K562 (cell line): ENCODE data around the gene SIRT3. TPM values are rescaled to one million over a fixed set of nuclear protein-coding genes. Genes with fewer than 3 reads are reported as not detected.

ENCODE experiments used
- CXXC5 ChIP-seq: fragments of 250-450 bp; sonication (Bioruptor Pico); IDR thresholded peaks from 2 replicates; pipeline ENCODE4 v1.8.0; 2022; ENCODE audit warnings: inconsistent platforms, mild to moderate bottlenecking, moderate library complexity
- HDGF ChIP-seq: fragments of 450-650 bp; IDR thresholded peaks from 2 replicates; pipeline ENCODE4 v1.6.1; 2016
- LEF1 ChIP-seq: fragments of 450-650 bp; IDR thresholded peaks from 2 replicates; pipeline ENCODE4 v1.6.1; 2016; ENCODE audit warnings: mild to moderate bottlenecking
- NBN ChIP-seq: fragments of 450-650 bp; IDR thresholded peaks from 2 replicates; pipeline ENCODE4 v1.6.1; 2016; ENCODE audit warnings: low read depth, mild to moderate bottlenecking
- NFRKB ChIP-seq: fragments of 450-650 bp; IDR thresholded peaks from 2 replicates; pipeline ENCODE4 v1.6.1; 2016; ENCODE audit warnings: low read depth
- OTX1 ChIP-seq: fragments of 450-650 bp; formaldehyde crosslinking; IDR thresholded peaks from 2 replicates; pipeline ENCODE4 v1.4.0; 2022; ENCODE audit warnings: mild to moderate bottlenecking
- SMARCC2 ChIP-seq: fragments of 450-650 bp; IDR thresholded peaks from 2 replicates; pipeline ENCODE4 v1.6.1; 2017; ENCODE audit warnings: antibody characterized with exemption, moderate library complexity, mild to moderate bottlenecking, low read depth
- TARDBP ChIP-seq: fragments of 450-650 bp; IDR thresholded peaks from 2 replicates; pipeline ENCODE4 v1.6.1; 2016
- YY1 ChIP-seq, 3 experiments: IDR thresholded peaks; 2 replicates each; pipeline ENCODE4 v1.6.1; 2011; ENCODE audit warnings: low read length in 2 of 3, mild to moderate bottlenecking in 2 of 3, moderate library complexity in 2 of 3, borderline replicate concordance in 1 of 3, control low read depth in 1 of 3, low read depth in 1 of 3; ENCODE audit not compliant: insufficient read depth in 3 of 3, insufficient replicate concordance in 2 of 3, control insufficient read depth in 1 of 3, insufficient read length in 1 of 3; ENCODE audit errors: extremely low read depth in 1 of 3
- ZNF316 ChIP-seq: fragments of 450-650 bp; IDR thresholded peaks from 2 replicates; pipeline ENCODE4 v1.6.1; 2016
- ZNF699 ChIP-seq: fragments of 250-450 bp; sonication (Bioruptor Pico); IDR thresholded peaks from 2 replicates; pipeline ENCODE4 v1.8.0; 2021; ENCODE audit warnings: mild to moderate bottlenecking, moderate library complexity; ENCODE audit not compliant: insufficient replicate concordance
- polyA plus RNA-seq, 8 experiments: library from polyadenylated mRNA; depleted of rRNA in 4 of 8; stranded (reverse) in 5 of 8; unstranded in 3 of 8; fragments of >200 nt; fragmentation: Nextera tagmentation in 2 of 8; fragmentation: Illumina TruSeq in 1 of 8; extraction: Ambion mirVana in 2 of 8; extraction: Trizol in 1 of 8; gene quantifications; 2 replicates each; pipeline versions ENCODE4 v1.2.1 to v1.2.3, GENCODE V29; 2011 to 2014; ENCODE audit warnings: inconsistent platforms in 1 of 8, missing spikeins in 1 of 8
- total RNA-seq, 7 experiments: library from RNA; depleted of rRNA in 6 of 7; stranded (reverse); fragments of >200 nt in 6 of 7; fragmentation: Illumina TruSeq in 2 of 7; extraction: Trizol in 2 of 7; gene quantifications; 2 replicates each; pipeline versions ENCODE4 v1.2.1 to v1.2.3, GENCODE V29; 2011 to 2021; ENCODE audit warnings: low replicate concordance in 1 of 7
- TF ChIP-seq, protein P1 (sequence below), 2 experiments: fragments of 450-650 bp; IDR thresholded peaks; 2 replicates each; pipeline ENCODE4 v1.6.1; 2018; ENCODE audit warnings: mild to moderate bottlenecking in 2 of 2, low read depth in 1 of 2; ENCODE audit not compliant: partially characterized antibody in 2 of 2

The SIRT3 gene
- total and polyA plus RNA-seq, 9 of the 15 experiments (the other 6 are each of a cell fraction or from before 2014, with no cell fraction given), result 1.9 to 27.5 (median 14.5) TPM

DNA sequence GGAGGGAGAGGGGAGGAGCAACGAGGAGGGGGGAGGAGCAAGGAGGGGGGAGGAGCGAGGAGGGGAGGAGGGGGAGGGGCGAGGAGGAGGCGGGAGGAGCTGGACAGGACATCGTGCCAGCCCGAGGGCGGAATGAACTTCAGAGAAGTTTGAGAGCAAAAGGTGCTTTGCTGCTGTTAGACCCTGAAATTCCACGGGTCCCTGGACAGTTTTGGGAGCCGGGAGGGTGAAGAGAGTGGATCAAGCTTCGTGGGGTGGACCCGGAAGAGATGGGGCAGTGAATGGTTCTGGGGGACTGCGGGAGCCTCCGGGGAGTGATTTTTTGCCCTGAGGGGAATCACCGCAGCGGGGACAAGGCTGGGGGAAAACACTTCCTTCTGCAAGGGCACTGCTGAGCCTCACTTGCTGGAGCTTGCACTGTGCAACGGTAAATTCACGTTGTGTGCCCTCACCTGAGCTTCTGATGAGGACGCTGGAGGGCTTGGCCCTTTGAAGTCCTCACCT lies 31.4 kb upstream of the SIRT3 start (continued):
- no peak for TF ChIP-seq CXXC5 (CRISPR knock-in tag)
- no peak for TF ChIP-seq LEF1
- peak; percentile 30 for TF ChIP-seq NFRKB
- no peak for TF ChIP-seq SMARCC2
- no peak for TF ChIP-seq YY1 (IDR thresholded peaks at IDR 0.05; ENCODE audit: borderline replicate concordance in 1 of 3, control insufficient read depth in 1 of 3, extremely low read depth in 1 of 3, insufficient read depth in 3 of 3, insufficient read length in 1 of 3, insufficient replicate concordance in 2 of 3, low read depth in 1 of 3, low read length in 2 of 3)
- 0 out of 2 replicates have a peak, but pooled peaks have one; percentile 42 for TF ChIP-seq OTX1
- 0 out of 2 replicates have a peak, but pooled peaks have one; percentile 3 for TF ChIP-seq HDGF
- no peak for TF ChIP-seq ZNF316
- TF ChIP-seq, protein P1, sequence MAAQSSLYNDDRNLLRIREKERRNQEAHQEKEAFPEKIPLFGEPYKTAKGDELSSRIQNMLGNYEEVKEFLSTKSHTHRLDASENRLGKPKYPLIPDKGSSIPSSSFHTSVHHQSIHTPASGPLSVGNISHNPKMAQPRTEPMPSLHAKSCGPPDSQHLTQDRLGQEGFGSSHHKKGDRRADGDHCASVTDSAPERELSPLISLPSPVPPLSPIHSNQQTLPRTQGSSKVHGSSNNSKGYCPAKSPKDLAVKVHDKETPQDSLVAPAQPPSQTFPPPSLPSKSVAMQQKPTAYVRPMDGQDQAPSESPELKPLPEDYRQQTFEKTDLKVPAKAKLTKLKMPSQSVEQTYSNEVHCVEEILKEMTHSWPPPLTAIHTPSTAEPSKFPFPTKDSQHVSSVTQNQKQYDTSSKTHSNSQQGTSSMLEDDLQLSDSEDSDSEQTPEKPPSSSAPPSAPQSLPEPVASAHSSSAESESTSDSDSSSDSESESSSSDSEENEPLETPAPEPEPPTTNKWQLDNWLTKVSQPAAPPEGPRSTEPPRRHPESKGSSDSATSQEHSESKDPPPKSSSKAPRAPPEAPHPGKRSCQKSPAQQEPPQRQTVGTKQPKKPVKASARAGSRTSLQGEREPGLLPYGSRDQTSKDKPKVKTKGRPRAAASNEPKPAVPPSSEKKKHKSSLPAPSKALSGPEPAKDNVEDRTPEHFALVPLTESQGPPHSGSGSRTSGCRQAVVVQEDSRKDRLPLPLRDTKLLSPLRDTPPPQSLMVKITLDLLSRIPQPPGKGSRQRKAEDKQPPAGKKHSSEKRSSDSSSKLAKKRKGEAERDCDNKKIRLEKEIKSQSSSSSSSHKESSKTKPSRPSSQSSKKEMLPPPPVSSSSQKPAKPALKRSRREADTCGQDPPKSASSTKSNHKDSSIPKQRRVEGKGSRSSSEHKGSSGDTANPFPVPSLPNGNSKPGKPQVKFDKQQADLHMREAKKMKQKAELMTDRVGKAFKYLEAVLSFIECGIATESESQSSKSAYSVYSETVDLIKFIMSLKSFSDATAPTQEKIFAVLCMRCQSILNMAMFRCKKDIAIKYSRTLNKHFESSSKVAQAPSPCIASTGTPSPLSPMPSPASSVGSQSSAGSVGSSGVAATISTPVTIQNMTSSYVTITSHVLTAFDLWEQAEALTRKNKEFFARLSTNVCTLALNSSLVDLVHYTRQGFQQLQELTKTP (IDR thresholded peaks at IDR 0.05; ENCODE audit: low read depth in 1 of 2, partially characterized antibody in 2 of 2), result peak in 1 of 2 experiments; percentile 40
- TF ChIP-seq TARDBP, result 0 out of 2 replicates have a peak, but pooled peaks have one; percentile 22
- TF ChIP-seq NBN, result 0 out of 2 replicates have a peak, but pooled peaks have one; percentile 23
- no peak for TF ChIP-seq ZNF699
